Erythroblast (primary cell): ENCODE results near the gene SPATA31D4.

Source experiments
- GATA1 ChIP-seq: IDR thresholded peaks from 2 replicates; pipeline ENCODE4 v1.6.1; 2011; ENCODE audit warnings: low read depth, mild to moderate bottlenecking, control low read depth, low read length, moderate library complexity
- POLR2A ChIP-seq: IDR thresholded peaks from 2 replicates; pipeline ENCODE4 v1.6.1; 2011; ENCODE audit warnings: mild to moderate bottlenecking, low read length

DNA sequence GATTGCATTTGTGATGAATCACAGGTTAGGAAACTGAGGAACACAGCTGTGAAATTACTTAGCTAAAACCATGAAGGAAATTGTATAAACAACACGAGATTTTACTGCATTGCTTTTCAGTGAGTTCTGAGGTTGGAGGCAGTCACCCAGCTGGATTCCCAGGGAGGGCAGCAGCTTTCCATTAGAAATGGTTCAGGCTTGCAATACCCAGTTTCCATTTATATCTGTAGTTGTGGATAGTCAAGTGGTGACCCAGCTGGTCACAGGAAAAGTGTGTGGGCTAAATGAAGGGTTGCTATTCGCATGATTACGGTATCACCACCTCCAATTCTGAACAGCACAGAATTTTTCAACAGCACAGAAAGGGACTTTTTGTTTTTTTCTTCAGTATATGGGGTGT is 34.3 kb upstream of the SPATA31D4 start:
- TF ChIP-seq POLR2A: no peak
- no peak for TF ChIP-seq GATA1
